HG03060 (cell line): ENCODE results near the gene CACNA1C.

ENCODE experiments used
- ATAC-seq: cut with Tn5 transposase; IDR thresholded peaks from one replicate; pipeline ENCODE4 v1.9.1; 2021; ENCODE audit warnings: low read depth, moderate number of reproducible peaks; ENCODE audit not compliant: unreplicated experiment

CACNA1C gene

GRCh38 chr12:2374092-2374906 lies 321.5 kb downstream of the CACNA1C start:
- ATAC-seq, result no peak

GRCh38 chr12:2375871-2376270 lies 323.1 kb downstream of the CACNA1C start:
- no peak for ATAC-seq

GRCh38 chr12:2376908-2377657 lies 324.3 kb downstream of the CACNA1C start:
- ATAC-seq, result no peak

GRCh38 chr12:2378835-2379330 lies 326.1 kb downstream of the CACNA1C start:
- ATAC-seq, result peak; percentile 45

- no peak for ATAC-seq
Measured at GRCh38 chr12:2380946-2381345, 328.2 kb downstream of the CACNA1C start.

GRCh38 chr12:2382370-2383155 lies 329.8 kb downstream of the CACNA1C start:
- no peak for ATAC-seq

GRCh38 chr12:2383325-2384028 lies 330.7 kb downstream of the CACNA1C start:
- no peak for ATAC-seq

- ATAC-seq, result no peak
Measured at GRCh38 chr12:2384029-2384386, 331.2 kb downstream of the CACNA1C start.

GRCh38 chr12:2384533-2385351 lies 332.0 kb downstream of the CACNA1C start:
- ATAC-seq, result no peak

GRCh38 chr12:2385529-2385928 lies 332.7 kb downstream of the CACNA1C start:
- ATAC-seq, result no peak

GRCh38 chr12:2386566-2386965 lies 333.8 kb downstream of the CACNA1C start:
- ATAC-seq, result no peak

GRCh38 chr12:2387103-2387834 lies 334.5 kb downstream of the CACNA1C start:
- ATAC-seq, result no peak

GRCh38 chr12:2389079-2389790 lies 336.4 kb downstream of the CACNA1C start:
- ATAC-seq, result no peak

GRCh38 chr12:2390133-2390532 lies 337.3 kb downstream of the CACNA1C start:
- ATAC-seq, result no peak

GRCh38 chr12:2390850-2391390 lies 338.1 kb downstream of the CACNA1C start:
- no peak for ATAC-seq

- no peak for ATAC-seq
Measured at GRCh38 chr12:2391740-2392331, 339.0 kb downstream of the CACNA1C start.

GRCh38 chr12:2393016-2393415 lies 340.2 kb downstream of the CACNA1C start:
- no peak for ATAC-seq

- no peak for ATAC-seq
Measured at GRCh38 chr12:2393996-2394395, 341.2 kb downstream of the CACNA1C start.
